Progenitor cell of endocrine pancreas (in vitro differentiated cells): ENCODE results near the gene PEA15. TPM values are rescaled to one million over a fixed set of nuclear protein-coding genes. Genes with fewer than 3 reads are reported as not detected.
A peak's percentile ranks its signal among the peaks of the same experiment; 100 is the strongest.

Source experiments
- DNase-seq: peaks from one replicate; pipeline ENCODE4 v3.0.0; 2021; ENCODE audit warnings: low spot score; ENCODE audit not compliant: unreplicated experiment
- H3K27ac Mint-ChIP-seq: 2 replicates; pipeline ENCODE4 v1.8.0; 2021; ENCODE audit warnings: mild to moderate bottlenecking, moderate library complexity, mixed read lengths
- H3K27me3 Mint-ChIP-seq: 2 replicates; pipeline ENCODE4 v1.8.0; 2021; ENCODE audit warnings: mixed read lengths
- H3K36me3 Mint-ChIP-seq: 2 replicates; pipeline ENCODE4 v1.8.0; 2022; ENCODE audit warnings: mixed read lengths; ENCODE audit not compliant: insufficient read depth
- H3K4me1 Mint-ChIP-seq: 2 replicates; pipeline ENCODE4 v1.8.0; 2021; ENCODE audit warnings: low read depth, mixed read lengths
- H3K4me3 Mint-ChIP-seq: 2 replicates; pipeline ENCODE4 v1.8.0; 2021; ENCODE audit warnings: low read depth, mild to moderate bottlenecking, moderate library complexity, mixed read lengths
- H3K9me3 Mint-ChIP-seq: 2 replicates; pipeline ENCODE4 v1.8.0; 2021; ENCODE audit warnings: low read depth, mixed read lengths
- CTCF ChIP-seq: fragments of 200-600 bp; sonication (generic); IDR thresholded peaks from one replicate; pipeline ENCODE4 v1.5.0; 2021; ENCODE audit warnings: antibody characterized with exemption, mild to moderate bottlenecking; ENCODE audit not compliant: unreplicated experiment
- long read RNA-seq: library from polyadenylated mRNA; unstranded; transcript quantifications from one replicate; pipeline ENCODE4 v2.0.0, GENCODE V29; 2020
- total RNA-seq: library from RNA; stranded (reverse); gene quantifications from 2 replicates; pipeline ENCODE4 v1.2.1, GENCODE V29; 2021

The PEA15 gene, protein sequence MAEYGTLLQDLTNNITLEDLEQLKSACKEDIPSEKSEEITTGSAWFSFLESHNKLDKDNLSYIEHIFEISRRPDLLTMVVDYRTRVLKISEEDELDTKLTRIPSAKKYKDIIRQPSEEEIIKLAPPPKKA
- 31.2 and 37.6 TPM in 2 replicates for total RNA-seq
- long read RNA-seq, partial matches to known transcripts = 1 of 5 reads
- long read RNA-seq, other reads (novel, unspliced or antisense) = 2 of 5 reads

- H3K9me3 Mint-ChIP-seq = no peaks in the 10 kb centered on the region
- H3K27me3 Mint-ChIP-seq = no peaks in the 10 kb centered on the region
- no peaks in the 10 kb centered on the region for H3K36me3 Mint-ChIP-seq
- no peak for TF ChIP-seq CTCF
- H3K4me3 Mint-ChIP-seq = peak within 1 kb of the TSS; percentile 84
- peaks cover 6% of the 10 kb centered on the region for H3K4me1 Mint-ChIP-seq
- peak; percentile 50 for DNase-seq
- peak within 1 kb of the TSS; percentile 86 for H3K27ac Mint-ChIP-seq
Measured at GRCh38 chr1:160205242-160206035, at the start of gene PEA15. Gene PEA15 (plus strand): TSS chr1:160205384. CDS start chr1:160211545, 6,161 bp downstream.

DNA sequence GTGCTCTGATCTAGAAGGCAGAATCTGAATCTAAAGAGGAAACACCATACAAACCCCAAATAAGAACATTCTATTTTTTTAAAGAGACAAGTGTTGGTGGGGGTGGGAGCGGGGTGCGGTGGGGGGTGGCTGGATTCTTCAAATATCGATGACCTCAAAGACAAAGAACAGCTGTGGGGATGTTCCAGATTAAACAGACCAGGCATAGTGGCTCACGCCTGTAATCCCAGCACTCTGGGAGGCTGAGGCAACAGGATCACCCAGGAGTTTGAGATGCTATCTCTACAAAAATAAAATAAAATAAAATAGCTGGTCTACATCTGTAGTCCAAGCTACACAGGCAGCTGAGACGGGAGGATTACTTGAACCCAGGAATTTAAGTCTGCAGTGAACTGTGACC, 48.8 kb upstream of the PEA15 start:
- H3K9me3 Mint-ChIP-seq = no peaks in the 10 kb centered on the region
- H3K4me3 Mint-ChIP-seq = no peak overlapping the region
- no peak for DNase-seq
- TF ChIP-seq CTCF = no peak
- no peaks in the 10 kb centered on the region for H3K36me3 Mint-ChIP-seq
- H3K27ac Mint-ChIP-seq = no peak overlapping the region
- no peaks in the 10 kb centered on the region for H3K4me1 Mint-ChIP-seq
- no peaks in the 10 kb centered on the region for H3K27me3 Mint-ChIP-seq

DNA sequence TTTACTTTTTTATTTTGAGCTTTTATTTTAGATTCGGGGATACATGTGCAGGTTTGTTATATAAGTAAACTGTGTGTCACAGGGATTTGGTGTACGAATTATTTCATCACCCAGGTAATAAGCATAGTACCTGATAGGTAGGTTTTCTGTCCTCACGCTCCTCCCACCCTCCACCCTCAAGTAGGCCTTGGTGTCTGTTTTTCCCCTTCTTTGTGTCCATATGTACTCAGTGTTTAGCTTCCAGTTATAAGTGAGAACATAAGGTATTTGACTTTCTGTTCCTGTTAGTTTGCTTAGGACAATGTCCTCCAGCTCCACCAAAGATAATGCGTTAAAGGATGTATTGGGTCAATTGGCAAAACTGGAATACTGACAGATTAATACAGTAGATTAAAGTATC, 48.0 kb upstream of the PEA15 start:
- DNase-seq = no peak
- Mint-ChIP-seq H3K4me1 (no peaks in the 10 kb centered on the region), H3K36me3 (no peaks in the 10 kb centered on the region), H3K27ac (no peak overlapping the region), H3K9me3 (no peaks in the 10 kb centered on the region), H3K4me3 (no peak overlapping the region), H3K27me3 (no peaks in the 10 kb centered on the region)
- no peak for TF ChIP-seq CTCF

- no peak for DNase-seq
- Mint-ChIP-seq H3K4me3 (no peak overlapping the region), H3K4me1 (no peaks in the 10 kb centered on the region), H3K9me3 (no peaks in the 10 kb centered on the region), H3K27ac (no peak overlapping the region), H3K36me3 (no peaks in the 10 kb centered on the region), H3K27me3 (no peaks in the 10 kb centered on the region)
- no peak for TF ChIP-seq CTCF
Measured at GRCh38 chr1:160158031-160158430, 47.2 kb upstream of the PEA15 start.

DNA sequence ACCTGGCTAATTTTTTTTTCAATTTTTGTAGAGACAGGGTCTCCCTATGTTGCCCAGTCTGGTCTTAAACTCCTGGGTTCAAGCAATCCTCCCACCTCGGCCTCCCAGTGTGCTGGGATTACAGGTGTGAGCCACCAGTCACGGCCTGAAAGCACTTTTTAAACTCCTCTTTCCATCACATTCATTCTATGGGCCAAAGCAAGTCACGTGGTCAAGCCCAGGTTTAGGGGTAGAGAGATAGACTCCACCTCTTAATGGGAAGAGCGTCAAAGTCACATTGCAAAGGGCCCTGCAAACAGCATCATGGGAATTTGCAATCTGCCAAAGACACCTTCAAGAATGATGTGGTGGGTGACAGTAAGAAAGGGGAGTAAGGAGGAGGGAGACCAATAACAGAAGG, 46.6 kb upstream of the PEA15 start:
- Mint-ChIP-seq H3K27ac (no peak overlapping the region), H3K27me3 (no peaks in the 10 kb centered on the region), H3K4me1 (no peaks in the 10 kb centered on the region), H3K4me3 (no peak overlapping the region), H3K9me3 (no peaks in the 10 kb centered on the region), H3K36me3 (no peaks in the 10 kb centered on the region)
- TF ChIP-seq CTCF = no peak
- no peak for DNase-seq
